Measurements from ENCODE around the gene DDI2. TPM values are rescaled to one million over a fixed set of nuclear protein-coding genes. Genes with fewer than 3 reads are reported as not detected.
"Not testable (repeated sequence)": the region's sequence is repeated elsewhere in the genome, so short reads cannot be mapped to it uniquely, and the experiment has no call there.

DDI2 gene
- total RNA-seq, 2 experiments from 2014 or later: 26.3 to 28.2 TPM

DNA sequence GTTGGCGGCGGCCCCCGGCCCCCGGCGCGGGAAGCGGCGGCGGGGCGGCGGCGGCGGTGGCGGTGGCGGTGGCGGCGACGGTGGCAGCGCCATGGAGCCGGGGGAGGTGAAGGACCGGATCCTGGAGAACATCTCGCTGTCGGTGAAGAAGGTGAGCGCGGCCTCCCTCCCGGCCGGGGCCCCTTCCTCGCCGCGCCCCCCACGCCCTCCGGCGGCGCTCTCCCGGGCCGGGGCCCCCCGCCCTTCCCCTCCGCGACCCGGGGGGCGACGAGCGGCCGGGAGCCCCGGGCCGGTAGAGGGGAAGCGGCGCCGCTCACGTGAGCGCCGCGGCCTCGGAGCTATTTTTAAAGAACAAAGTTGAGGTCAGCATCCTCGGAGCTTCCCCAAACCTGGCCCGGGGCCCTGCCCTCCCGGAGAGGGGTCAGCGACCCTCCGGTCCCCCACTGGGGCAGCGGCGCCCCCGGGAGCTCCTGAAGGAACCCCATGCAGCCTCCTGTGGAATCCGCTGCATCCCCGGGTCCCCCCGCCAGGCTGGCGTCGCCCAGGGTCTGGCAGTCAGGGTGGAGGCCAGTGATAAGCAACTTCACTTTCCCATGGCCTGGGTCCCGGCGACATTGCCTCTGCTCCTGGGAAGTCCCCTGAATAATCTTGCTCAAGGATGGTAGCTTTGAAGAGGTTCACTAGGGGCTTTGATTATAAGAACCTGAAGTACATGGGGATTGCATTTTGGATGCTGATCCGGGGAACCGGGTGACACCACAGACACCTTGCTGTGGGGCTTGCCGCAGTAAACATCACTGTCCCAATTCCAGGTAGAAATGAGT is 67.4 kb downstream of the DDI2 start:
- Mint-ChIP-seq H3K36me3 (peaks cover 8% of the 10 kb centered on the region), H3K9me3 (no peaks in the 10 kb centered on the region), H3K4me1 (ENCODE audit: low read depth) (peaks cover 39% of the 10 kb centered on the region), H3K27me3 (no peaks in the 10 kb centered on the region), H3K4me3 (peak overlapping the region; percentile 86), H3K27ac (peak overlapping the region; percentile 87)
- DNase-seq: peak; percentile 50
- intact Hi-C loops (cut with micrococcal nuclease): loop anchor here (1.0 to 5.0 kb wide), 2 partner anchors 13 to 157 kb away; partner anchors contain the start of gene DNAJC16
- CTCF ChIA-PET: no interaction called here
- POLR2A ChIA-PET: interaction anchor here (1.0 to 1.9 kb wide), 5 partner anchors 12 to 69 kb away, joined by 3 to 7 read pairs (median 3); partner anchors contain the start of gene DDI2

DNA sequence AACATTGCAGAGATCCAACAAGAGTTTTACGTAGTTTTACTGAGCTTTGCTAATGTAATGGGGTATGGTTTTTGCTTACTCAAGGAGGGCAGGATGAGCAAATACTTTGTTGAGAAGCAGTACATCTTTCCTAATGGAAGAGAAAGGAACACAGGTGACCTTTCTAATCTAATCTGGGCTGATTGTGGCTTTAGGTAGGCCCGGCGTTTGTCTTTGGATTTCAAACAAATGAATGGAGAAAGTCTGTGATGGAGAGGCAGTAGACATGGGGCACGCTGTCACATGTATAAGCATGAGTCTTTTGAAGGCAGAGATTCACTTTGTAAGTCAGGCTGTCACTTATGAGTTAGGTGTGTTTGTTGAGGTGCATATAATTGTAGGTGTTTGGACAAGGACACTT is 68.6 kb downstream of the DDI2 start:
- ChIA-PET CTCF (interaction anchor here (0.6 kb wide), 1 partner anchor 185 kb away, joined by 5 read pairs; no protein-coding TSS in a partner anchor), POLR2A (interaction anchor here (0.6 to 1.9 kb wide), 4 partner anchors 11 to 178 kb away, joined by 3 to 7 read pairs (median 5); partner anchors contain the start of gene DDI2)
- Mint-ChIP-seq H3K9me3 (no peaks in the 10 kb centered on the region), H3K27me3 (no peaks in the 10 kb centered on the region), H3K36me3 (peaks cover 8% of the 10 kb centered on the region), H3K27ac (peak overlapping the region; percentile 8), H3K4me1 (ENCODE audit: low read depth) (peaks cover 29% of the 10 kb centered on the region), H3K4me3 (peak overlapping the region; percentile 48)
- DNase-seq: no peak
- intact Hi-C loops (cut with micrococcal nuclease): loop anchor here (1.0 kb wide), 1 partner anchor 11 kb away; no protein-coding TSS in a partner anchor

DNA sequence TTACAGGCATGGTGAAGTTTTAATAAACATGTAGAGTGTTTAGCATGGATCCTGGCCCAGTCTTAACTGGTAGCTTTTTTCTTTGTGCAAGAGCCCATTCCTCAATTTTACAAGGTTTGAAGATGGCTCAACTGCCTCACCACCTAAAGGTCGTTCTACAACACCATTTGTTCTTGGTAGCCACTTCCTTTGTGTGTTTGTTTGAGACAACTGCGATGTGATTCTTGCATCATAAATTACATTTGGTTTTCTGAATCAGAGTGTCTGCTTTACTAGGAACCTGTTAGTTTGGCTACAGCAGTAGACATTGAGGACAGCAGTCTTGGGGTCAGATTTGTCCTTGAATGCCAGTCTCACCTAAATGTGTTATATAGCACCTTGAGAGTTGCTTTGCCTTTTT is 70.2 kb downstream of the DDI2 start:
- Mint-ChIP-seq H3K27ac (peak overlapping the region; percentile 16), H3K9me3 (no peaks in the 10 kb centered on the region), H3K4me1 (ENCODE audit: low read depth) (peaks cover 26% of the 10 kb centered on the region), H3K4me3 (no peak overlapping the region), H3K36me3 (peaks cover 8% of the 10 kb centered on the region), H3K27me3 (no peaks in the 10 kb centered on the region)
- ChIA-PET CTCF (interaction anchor here (0.8 to 0.9 kb wide), 2 partner anchors 70 to 128 kb away, joined by 3 read pairs; partner anchors contain the start of gene DDI2), POLR2A (interaction anchor here (1.1 kb wide), 1 partner anchor 9 kb away, joined by 3 read pairs; no protein-coding TSS in a partner anchor)
- intact Hi-C loops (cut with micrococcal nuclease): no loop called here
- DNase-seq: no peak

DNA sequence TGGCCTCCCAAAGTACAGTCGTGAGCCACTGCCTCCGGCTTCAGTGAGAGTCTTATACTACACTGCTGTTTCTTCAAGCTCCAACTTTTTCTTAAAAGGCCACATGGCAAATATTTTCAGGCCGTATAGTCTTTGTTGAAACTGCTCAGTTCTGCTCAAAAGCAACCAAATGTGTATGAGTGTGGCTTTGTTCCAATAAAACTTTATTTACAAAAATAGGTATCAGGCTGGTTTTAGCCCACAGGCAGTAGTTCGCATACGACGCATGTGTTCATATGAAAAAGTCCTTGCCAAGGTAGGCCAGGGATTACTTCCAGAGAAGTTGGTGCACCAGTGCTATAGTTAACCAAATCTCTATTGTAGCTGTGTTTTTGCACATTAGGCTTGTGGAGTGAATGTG is 73.1 kb downstream of the DDI2 start:
- POLR2A ChIA-PET: no interaction called here
- Mint-ChIP-seq H3K4me3 (no peak overlapping the region), H3K27me3 (no peaks in the 10 kb centered on the region), H3K36me3 (peaks cover 8% of the 10 kb centered on the region), H3K27ac (no peak overlapping the region), H3K9me3 (no peaks in the 10 kb centered on the region), H3K4me1 (ENCODE audit: low read depth) (peaks cover 25% of the 10 kb centered on the region)
- intact Hi-C loops (cut with micrococcal nuclease): no loop called here
- no peak for DNase-seq
- CTCF ChIA-PET: interaction anchor here (0.6 kb wide), 1 partner anchor 675 kb away, joined by 5 read pairs; no protein-coding TSS in a partner anchor

DNA sequence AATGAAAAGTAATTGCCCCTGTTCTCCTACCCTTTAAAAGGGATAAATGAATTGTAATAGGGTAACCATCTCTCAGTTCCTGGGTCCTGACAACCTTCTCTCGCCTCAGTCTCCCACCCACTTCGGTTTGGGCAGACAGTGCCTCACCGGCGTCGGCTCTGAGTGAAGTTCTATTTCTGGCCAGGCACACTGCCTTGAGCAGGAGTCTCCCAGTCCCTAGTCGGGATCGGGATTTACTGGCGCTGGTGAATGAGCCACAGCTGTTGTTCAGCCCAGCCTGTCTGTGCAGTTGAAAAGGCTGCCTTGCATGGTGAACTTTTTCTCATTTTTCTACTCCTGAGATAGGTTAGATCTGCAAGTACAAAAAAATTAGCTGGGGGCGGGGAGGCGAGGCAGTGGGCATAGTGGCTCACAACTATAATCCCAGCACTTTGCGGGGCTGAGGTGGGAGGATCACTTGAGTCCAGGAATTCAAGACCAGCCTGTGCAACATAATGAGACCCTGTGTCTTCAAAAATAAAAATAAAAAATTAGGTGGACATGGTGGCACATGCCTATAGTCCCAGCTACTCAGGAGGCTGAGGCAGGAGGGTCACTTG is 74.3 kb downstream of the DDI2 start:
- Mint-ChIP-seq H3K36me3 (peaks cover 8% of the 10 kb centered on the region), H3K4me1 (ENCODE audit: low read depth) (peaks cover 17% of the 10 kb centered on the region), H3K9me3 (no peaks in the 10 kb centered on the region), H3K27ac (no peak overlapping the region), H3K27me3 (no peaks in the 10 kb centered on the region), H3K4me3 (no peak overlapping the region)
- intact Hi-C loops (cut with micrococcal nuclease): no loop called here
- ChIA-PET POLR2A (no interaction called here), CTCF (no interaction called here)
- DNase-seq: no peak

DNA sequence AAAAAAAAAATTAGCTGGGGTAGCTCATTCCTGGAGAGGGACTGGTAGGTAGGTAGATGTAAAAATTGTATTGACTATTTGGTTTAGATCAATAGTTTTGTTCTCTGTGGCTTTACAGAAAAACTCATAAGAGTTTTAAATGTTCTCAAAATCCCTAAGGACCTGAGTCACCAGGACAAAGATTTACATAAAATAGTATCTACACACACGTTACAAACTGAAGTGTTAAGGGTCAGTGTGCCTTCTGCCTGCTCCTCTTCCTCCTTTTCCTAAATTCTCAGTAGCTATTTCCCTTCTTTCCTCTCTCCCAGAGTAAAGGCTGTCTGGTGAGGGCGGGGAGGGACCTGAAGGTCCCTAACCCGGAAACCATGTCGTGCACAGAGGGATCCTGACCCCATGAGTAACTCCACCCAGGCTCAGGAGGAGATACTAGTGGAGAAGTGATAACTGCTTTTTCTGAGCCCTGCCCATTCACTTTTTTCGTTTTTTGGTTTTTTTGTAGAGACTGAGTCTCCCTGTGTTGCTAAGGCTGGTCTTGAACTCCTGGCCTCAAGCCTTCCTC is 74.9 kb downstream of the DDI2 start:
- CTCF ChIA-PET: no interaction called here
- H3K27ac Mint-ChIP-seq: peak overlapping the region; percentile 21
- intact Hi-C loops (cut with micrococcal nuclease): no loop called here
- peaks cover 8% of the 10 kb centered on the region for H3K36me3 Mint-ChIP-seq
- POLR2A ChIA-PET: no interaction called here
- H3K4me1 Mint-ChIP-seq (ENCODE audit: low read depth): peaks cover 23% of the 10 kb centered on the region
- H3K4me3 Mint-ChIP-seq: no peak overlapping the region
- no peaks in the 10 kb centered on the region for H3K9me3 Mint-ChIP-seq
- H3K27me3 Mint-ChIP-seq: no peaks in the 10 kb centered on the region
- DNase-seq: no peak

DNA sequence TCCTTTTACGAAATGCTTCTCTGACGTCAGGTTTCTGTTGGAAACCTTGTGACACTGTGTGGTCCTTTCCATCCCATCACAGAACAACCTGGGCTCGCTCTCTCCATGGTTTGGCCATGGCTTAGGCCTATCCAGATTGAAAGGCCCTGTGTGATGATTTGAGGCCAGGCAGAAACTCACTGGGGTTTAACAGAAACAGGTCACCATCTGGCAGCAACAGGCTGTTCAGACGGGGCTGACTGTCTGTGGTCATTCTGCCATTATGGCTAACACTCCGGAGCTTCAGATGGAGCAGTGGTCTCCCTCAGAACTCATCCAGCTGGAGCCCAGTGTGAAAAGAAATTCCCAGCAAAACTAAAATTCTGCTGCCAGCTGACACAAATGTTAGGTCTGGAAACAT is 76.1 kb downstream of the DDI2 start:
- Mint-ChIP-seq H3K36me3 (peaks cover 2% of the 10 kb centered on the region), H3K27me3 (no peaks in the 10 kb centered on the region), H3K4me3 (no peak overlapping the region), H3K9me3 (no peaks in the 10 kb centered on the region), H3K4me1 (ENCODE audit: low read depth) (peaks cover 22% of the 10 kb centered on the region), H3K27ac (no peak overlapping the region)
- POLR2A ChIA-PET: no interaction called here
- CTCF ChIA-PET: interaction anchor here (1.4 kb wide), 1 partner anchor 14 kb away, joined by 3 read pairs; no protein-coding TSS in a partner anchor
- no peak for DNase-seq
- intact Hi-C loops (cut with micrococcal nuclease): no loop called here

DNA sequence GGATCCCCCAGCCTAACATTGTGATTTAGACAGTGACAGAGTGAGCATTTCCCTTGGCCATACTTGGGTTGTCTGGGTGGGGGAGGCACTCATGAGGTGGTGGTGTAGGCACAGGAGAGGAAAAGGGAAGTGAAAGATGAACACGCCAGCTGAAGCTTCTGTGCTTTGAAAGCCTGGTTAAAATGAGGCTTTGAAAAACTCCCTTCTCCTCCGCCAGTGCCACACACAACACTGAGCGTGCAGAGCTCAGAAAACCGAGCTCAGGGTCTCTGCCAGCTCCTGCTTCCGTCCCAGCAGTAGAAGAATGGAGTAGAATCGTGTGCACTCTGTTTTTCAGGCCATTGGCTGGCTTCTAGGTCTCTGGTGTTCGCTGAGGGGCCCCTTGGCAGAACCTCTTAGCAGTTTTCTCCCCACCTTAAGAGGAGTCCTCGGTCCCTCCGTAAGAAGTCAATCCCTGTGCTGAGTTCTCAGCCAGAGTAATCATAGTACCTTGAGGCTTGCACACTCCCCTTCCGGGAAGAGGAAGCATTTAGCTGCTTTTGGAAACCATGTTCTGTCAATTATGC is 79.8 kb downstream of the DDI2 start:
- ChIA-PET POLR2A (interaction anchor here (0.6 to 1.9 kb wide), 3 partner anchors 9 to 15 kb away, joined by 3 to 7 read pairs (median 3); no protein-coding TSS in a partner anchor), CTCF (interaction anchor here (1.0 to 1.6 kb wide), 3 partner anchors 17 to 118 kb away, joined by 3 to 4 read pairs (median 4); no protein-coding TSS in a partner anchor)
- Mint-ChIP-seq H3K36me3 (peaks cover 3% of the 10 kb centered on the region), H3K27ac (peak overlapping the region; percentile 91), H3K4me3 (peak overlapping the region; percentile 64), H3K9me3 (no peaks in the 10 kb centered on the region), H3K4me1 (ENCODE audit: low read depth) (peaks cover 24% of the 10 kb centered on the region), H3K27me3 (no peaks in the 10 kb centered on the region)
- peak; percentile 65 for DNase-seq
- intact Hi-C loops (cut with micrococcal nuclease): loop anchor here (1.0 to 5.0 kb wide), 2 partner anchors 12 to 80 kb away; partner anchors contain the start of gene DDI2

DNA sequence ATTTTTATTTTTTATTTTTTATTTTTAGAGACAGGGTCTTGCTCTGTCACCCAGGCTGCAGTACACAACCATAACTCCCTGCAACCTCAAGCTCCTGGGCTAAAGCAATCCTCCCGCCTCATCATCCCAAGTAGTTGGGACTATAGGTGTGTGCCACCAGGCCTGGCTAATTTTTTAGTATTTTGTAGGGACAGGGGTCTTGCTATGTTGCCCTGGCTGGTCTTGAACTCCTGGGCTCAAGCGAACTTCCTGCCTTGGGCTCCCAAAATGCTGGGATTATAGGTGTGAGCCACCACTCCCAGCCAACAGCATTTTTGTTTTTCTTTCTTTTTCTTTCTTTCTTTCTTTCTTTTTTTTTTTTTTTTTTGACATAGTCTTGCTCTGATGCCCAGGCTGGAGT is 80.9 kb downstream of the DDI2 start:
- intact Hi-C loops (cut with micrococcal nuclease): loop anchor here (5.0 kb wide), 1 partner anchor 81 kb away; the partner anchor contains the start of gene DDI2
- CTCF ChIA-PET: interaction anchor here (1.3 kb wide), 1 partner anchor 104 kb away, joined by 3 read pairs; no protein-coding TSS in a partner anchor
- no peak for DNase-seq
- Mint-ChIP-seq H3K4me1 (ENCODE audit: low read depth) (peaks cover 21% of the 10 kb centered on the region), H3K27ac (no peak overlapping the region), H3K36me3 (peaks cover 3% of the 10 kb centered on the region), H3K4me3 (no peak overlapping the region), H3K27me3 (no peaks in the 10 kb centered on the region), H3K9me3 (no peaks in the 10 kb centered on the region)
- POLR2A ChIA-PET: interaction anchor here (1.9 kb wide), 1 partner anchor 13 kb away, joined by 7 read pairs; no protein-coding TSS in a partner anchor

DNA sequence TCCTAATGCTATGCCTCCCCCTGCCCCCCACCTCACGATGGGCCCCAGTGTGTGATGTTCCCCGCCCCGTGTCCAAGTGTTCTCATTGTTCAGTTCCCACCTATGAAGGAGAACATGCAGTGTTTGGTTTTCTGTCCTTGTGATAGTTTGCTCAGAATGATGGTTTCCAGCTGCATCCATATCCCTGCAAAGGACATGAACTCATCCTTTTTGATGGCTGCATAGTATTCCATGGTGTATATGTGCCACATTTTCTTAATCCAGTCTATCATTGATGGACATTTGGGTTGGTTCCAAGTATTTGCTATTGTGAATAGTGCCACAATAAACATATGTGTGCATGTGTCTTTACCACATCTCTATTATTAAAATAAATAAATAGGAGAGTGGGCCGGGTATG is 82.1 kb downstream of the DDI2 start:
- H3K9me3 Mint-ChIP-seq, H3K4me3 Mint-ChIP-seq, POLR2A ChIA-PET, H3K27me3 Mint-ChIP-seq, DNase-seq, H3K36me3 Mint-ChIP-seq, H3K27ac Mint-ChIP-seq, CTCF ChIA-PET: not testable (repeated sequence)
- H3K4me1 Mint-ChIP-seq (ENCODE audit: low read depth): peaks cover 24% of the 10 kb centered on the region
- intact Hi-C loops (cut with micrococcal nuclease): loop anchor here (5.0 kb wide), 1 partner anchor 82 kb away; the partner anchor contains the start of gene DDI2

DNA sequence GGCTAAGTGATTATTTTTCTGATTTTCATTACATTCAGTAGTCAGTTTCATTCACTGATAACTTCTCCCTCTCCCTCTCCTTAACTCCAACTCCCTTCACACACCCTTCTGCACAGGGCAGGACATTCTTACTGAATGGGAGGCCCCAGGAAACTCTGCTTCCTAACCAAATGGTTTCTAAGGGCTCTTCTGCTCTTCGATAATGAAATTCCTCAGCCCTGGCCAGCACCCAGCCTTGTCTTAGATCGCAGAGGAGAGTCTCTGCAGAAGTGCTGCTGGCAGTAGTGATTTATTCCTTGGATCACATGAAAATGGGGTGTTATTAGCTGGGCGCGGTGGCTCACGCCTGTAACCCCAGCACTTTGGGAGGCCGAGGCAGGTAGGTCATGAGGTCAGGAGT is 83.2 kb downstream of the DDI2 start:
- Mint-ChIP-seq H3K27me3 (no peaks in the 10 kb centered on the region), H3K4me3 (no peak overlapping the region), H3K36me3 (peaks cover 4% of the 10 kb centered on the region), H3K9me3 (no peaks in the 10 kb centered on the region), H3K4me1 (ENCODE audit: low read depth) (peaks cover 22% of the 10 kb centered on the region), H3K27ac (no peak overlapping the region)
- DNase-seq: no peak
- CTCF ChIA-PET: no interaction called here
- intact Hi-C loops (cut with micrococcal nuclease): no loop called here
- POLR2A ChIA-PET: interaction anchor here (1.1 kb wide), 1 partner anchor 16 kb away, joined by 3 read pairs; the partner anchor contains the start of gene PLEKHM2
